HepG2 (cell line): Measurements from ENCODE around the gene CPNE4. TPM values are rescaled to one million over a fixed set of nuclear protein-coding genes. Genes with fewer than 3 reads are reported as not detected.

Source experiments
- ATAC-seq: fragments of 200-7000 bp; cut with Tn5 transposase; 3 replicates; pipeline ENCODE4 v1.9.1; 2020; ENCODE audit warnings: mild to moderate bottlenecking, moderate library complexity
- BruUV-seq: library from RNA; stranded (reverse); fragments of 400-500 nt; replicated peaks from 2 replicates; lab custom pipeline; 2021; lab: Mats Ljungman, UMichigan
- CTCF ChIA-PET: fragments of 300-600 bp; formaldehyde crosslinking; extraction: SDS; loops from one replicate; lab custom pipeline; 2021; ENCODE audit warnings: low total read pairs, inconsistent platforms, low intra/inter-chr PET ratio; lab: Yijun Ruan, JAX
- POLR2A ChIA-PET: fragments of 350-600 bp; sonication (Branson Sonifier 250); formaldehyde crosslinking; loops from one replicate; lab custom pipeline; 2020; ENCODE audit warnings: antibody characterized with exemption, inconsistent platforms; lab: Yijun Ruan, JAX
- DNase-seq: peaks from one replicate; pipeline ENCODE4 v3.0.0-alpha.2; 2015; ENCODE audit warnings: low spot score
- FAIRE-seq: peaks from 3 replicates; lab custom pipeline; 2011; peaks lifted over from hg19 to GRCh38; lab: Jason Lieb, UNC
- H2AFZ ChIP-seq: one replicate; pipeline ENCODE4 v1.6.1; 2011; ENCODE audit warnings: low read length, inconsistent platforms
- H3K27ac ChIP-seq: fragments of 300-600 bp; 3 replicates; pipeline ENCODE4 v1.8.0; 2011; ENCODE audit warnings: mixed run types, mild to moderate bottlenecking, mixed read lengths, low read length, inconsistent platforms; ENCODE audit not compliant: insufficient read depth; ENCODE audit errors: extremely low read length
- H3K27me3 ChIP-seq, 2 experiments: fragments of 200-600 bp in 1 of 2; 2 replicates in 1 of 2; 3 replicates in 1 of 2; pipeline versions ENCODE4 v1.6.0 to v1.8.0; 2011; ENCODE audit warnings: low read length in 2 of 2, mild to moderate bottlenecking in 2 of 2, moderate library complexity in 2 of 2, inconsistent platforms in 1 of 2; ENCODE audit not compliant: insufficient read depth in 2 of 2, control insufficient read depth in 1 of 2
- H3K36me3 ChIP-seq, 2 experiments: fragments of 200-600 bp in 1 of 2; replicated peaks in 1 of 2; 2 replicates in 1 of 2; 3 replicates in 1 of 2; pipeline versions ENCODE4 v1.5.1 to v1.8.0; 2011; ENCODE audit warnings: low read length in 2 of 2, inconsistent platforms in 1 of 2; ENCODE audit not compliant: insufficient read depth in 2 of 2, control insufficient read depth in 1 of 2
- H3K4me1 ChIP-seq: 2 replicates; pipeline ENCODE4 v1.5.1; 2012; ENCODE audit warnings: low read length, inconsistent platforms; ENCODE audit not compliant: insufficient read depth
- H3K4me2 ChIP-seq: 2 replicates; pipeline ENCODE4 v1.6.0; 2011; ENCODE audit warnings: low read depth, low read length, inconsistent platforms
- H3K4me3 ChIP-seq, 3 experiments: fragments of 200-600 bp in 1 of 3; sonication (generic), shearing (Covaris generic) in 1 of 3; replicated peaks in 1 of 3; 2 replicates each; pipeline ENCODE4 v1.5.1; 2011 to 2016; ENCODE audit warnings: low read length in 3 of 3, inconsistent platforms in 2 of 3, low read depth in 2 of 3, mild to moderate bottlenecking in 2 of 3, control low read depth in 1 of 3, mixed read lengths in 1 of 3; ENCODE audit not compliant: insufficient read depth in 1 of 3
- H3K79me2 ChIP-seq: one replicate; pipeline ENCODE4 v1.6.1; 2011; ENCODE audit warnings: low read length, inconsistent platforms; ENCODE audit not compliant: insufficient read depth
- H3K9ac ChIP-seq: 2 replicates; pipeline ENCODE4 v1.6.0; 2011; ENCODE audit warnings: mild to moderate bottlenecking, low read depth, low read length, inconsistent platforms; ENCODE audit not compliant: insufficient read depth
- H3K9me3 ChIP-seq: 2 replicates; pipeline ENCODE4 v1.5.1; 2012; ENCODE audit warnings: mild to moderate bottlenecking, low read length
- H4K20me1 ChIP-seq: 2 replicates; pipeline ENCODE4 v1.6.0; 2011; ENCODE audit warnings: inconsistent platforms, mild to moderate bottlenecking, low read length, moderate library complexity; ENCODE audit not compliant: insufficient read depth
- MYC ChIP-seq: sonication (generic); formaldehyde crosslinking; IDR thresholded peaks from 2 replicates; pipeline ENCODE4 v1.9.0; 2021; ENCODE audit warnings: missing genetic modification reagents, borderline replicate concordance
- SRSF9 ChIP-seq: fragments of 200-400 bp; formaldehyde crosslinking; IDR thresholded peaks from 2 replicates; pipeline ENCODE4 v1.6.1; 2018; ENCODE audit warnings: borderline replicate concordance, mild to moderate bottlenecking, low read depth, low read length; ENCODE audit not compliant: insufficient read depth, poor library complexity, severe bottlenecking
- SYNCRIP ChIP-seq: fragments of 200-400 bp; formaldehyde crosslinking; IDR thresholded peaks from 2 replicates; pipeline ENCODE4 v1.6.1; 2018; ENCODE audit warnings: mild to moderate bottlenecking, low read depth, low read length; ENCODE audit not compliant: insufficient read depth
- ZBTB8A ChIP-seq: sonication (generic); formaldehyde crosslinking; IDR thresholded peaks from 2 replicates; pipeline ENCODE4 v1.4.0; 2020; ENCODE audit warnings: mild to moderate bottlenecking, low read depth, missing genetic modification reagents, borderline replicate concordance
- ZFY ChIP-seq: sonication (generic); formaldehyde crosslinking; IDR thresholded peaks from 2 replicates; pipeline ENCODE4 v1.4.0; 2020; ENCODE audit warnings: missing genetic modification reagents
- ZNF121 ChIP-seq: sonication (generic); formaldehyde crosslinking; IDR thresholded peaks from 2 replicates; pipeline ENCODE4 v1.5.0; 2020; ENCODE audit warnings: mild to moderate bottlenecking, missing genetic modification reagents
- ZNF678 ChIP-seq: sonication (generic); formaldehyde crosslinking; IDR thresholded peaks from 2 replicates; pipeline ENCODE4 v1.4.0; 2020; ENCODE audit warnings: mild to moderate bottlenecking, missing genetic modification reagents
- ZSCAN30 ChIP-seq: sonication (generic); formaldehyde crosslinking; IDR thresholded peaks from 2 replicates; pipeline ENCODE4 v1.5.0; 2020; ENCODE audit warnings: mild to moderate bottlenecking, missing genetic modification reagents
- WGBS: methylation state at CpG from one replicate; pipeline ENCODE4 v1.1.6; 2017; ENCODE audit warnings: low lambda C conversion rate; 5-methylcytosine and 5-hydroxymethylcytosine counted together
- in situ Hi-C: cut with HindIII; loops from 2 replicates; pipeline ENCODE4 v1.10.0; 2017; ENCODE audit warnings: low pct_unique_long_range_greater_than_20kb; ENCODE audit not compliant: extremely low pct_ligation_motif_present
- intact Hi-C: fragments of 100-400 bp; cut with micrococcal nuclease; formaldehyde crosslinking; loops from one replicate; pipeline ENCODE4 v1.10.0; 2022; ENCODE audit not compliant: unreplicated experiment
- polyA plus RNA-seq, 8 experiments: library from polyadenylated mRNA; depleted of rRNA in 3 of 8; stranded (reverse) in 7 of 8; unstranded in 1 of 8; fragments of >200 nt; fragmentation: Illumina TruSeq in 4 of 8; extraction: Trizol in 4 of 8; gene quantifications; 2 replicates each; pipeline versions ENCODE4 v1.2.1 to v1.2.3, GENCODE V29; 2011 to 2016; ENCODE audit warnings: low read depth in 4 of 8, missing spikeins in 1 of 8, mixed read lengths in 1 of 8; ENCODE audit not compliant: insufficient read depth in 1 of 8
- total RNA-seq, 5 experiments: library from RNA; depleted of rRNA; stranded (reverse); fragments of >200 nt; fragmentation: Illumina TruSeq; extraction: Trizol; gene quantifications; 2 replicates each; pipeline ENCODE4 v1.2.3, GENCODE V29; 2016; ENCODE audit warnings: low read depth in 1 of 5
- TF ChIP-seq, protein P1 (sequence below): sonication (generic); formaldehyde crosslinking; conservative IDR thresholded peaks from 2 replicates; pipeline ENCODE4 v1.8.1; 2023; ENCODE audit warnings: missing genetic modification reagents
- TF ChIP-seq, protein P2 (sequence below): sonication (generic); formaldehyde crosslinking; IDR thresholded peaks from 2 replicates; pipeline ENCODE4 v1.4.0; 2020; ENCODE audit warnings: missing genetic modification reagents, borderline replicate concordance
- TF ChIP-seq, protein P3 (sequence below): sonication (generic); formaldehyde crosslinking; IDR thresholded peaks from 2 replicates; pipeline ENCODE4 v1.4.0; 2020; ENCODE audit warnings: mild to moderate bottlenecking, low read depth, missing genetic modification reagents

Gene CPNE4
- total and polyA plus RNA-seq, 2 of the 13 experiments (the other 11 are each of a cell fraction or from before 2014, with no cell fraction given), result not detected

DNA sequence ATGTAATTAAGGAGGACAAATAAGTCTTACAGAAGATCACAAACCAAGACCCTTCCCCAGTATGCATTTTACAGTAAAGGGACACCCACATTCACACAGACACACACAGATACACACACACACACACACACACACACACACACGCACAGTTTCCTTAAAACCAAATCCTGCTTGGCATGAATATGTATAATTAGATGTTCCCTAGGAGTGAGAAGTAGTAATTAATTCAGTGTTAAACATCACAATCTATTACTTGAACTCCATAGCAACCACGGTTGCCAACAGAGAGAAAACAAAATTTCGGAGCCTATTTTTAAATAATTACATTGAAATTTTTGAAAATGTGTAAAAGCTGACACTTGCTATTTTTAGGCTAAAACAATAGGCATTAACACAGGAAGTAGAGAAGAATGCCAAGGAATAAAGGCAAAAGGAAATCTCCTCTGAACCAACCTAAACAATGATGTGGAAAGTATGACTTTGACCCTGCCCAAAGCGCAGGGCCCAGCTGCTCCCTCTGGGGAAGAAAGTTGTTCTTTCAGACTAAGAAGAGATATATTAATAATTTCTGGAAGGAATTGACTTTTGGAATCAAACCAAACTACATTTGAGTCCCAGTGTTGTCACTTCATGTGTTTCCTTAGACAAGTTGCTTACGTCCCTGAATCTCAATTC lies 215.3 kb downstream of the CPNE4 start:
- Histone ChIP-seq H3K4me2 (no peak overlapping the region), H3K4me1 (no peaks in the 10 kb centered on the region), H3K79me2 (no peaks in the 10 kb centered on the region), H3K36me3 (no peaks in the 10 kb centered on the region), H3K4me3 (no peak overlapping the region), H2AFZ (no peak overlapping the region), H4K20me1 (no peaks in the 10 kb centered on the region), H3K27ac (no peak overlapping the region), H3K27me3 (no peaks in the 10 kb centered on the region; a peak in 1 of 5 replicates), H3K9ac (no peak overlapping the region), H3K9me3 (no peaks in the 10 kb centered on the region)
- FAIRE-seq, result no peak
- no peak for TF ChIP-seq ZBTB8A (CRISPR knock-in tag)
- TF ChIP-seq, protein P1, sequence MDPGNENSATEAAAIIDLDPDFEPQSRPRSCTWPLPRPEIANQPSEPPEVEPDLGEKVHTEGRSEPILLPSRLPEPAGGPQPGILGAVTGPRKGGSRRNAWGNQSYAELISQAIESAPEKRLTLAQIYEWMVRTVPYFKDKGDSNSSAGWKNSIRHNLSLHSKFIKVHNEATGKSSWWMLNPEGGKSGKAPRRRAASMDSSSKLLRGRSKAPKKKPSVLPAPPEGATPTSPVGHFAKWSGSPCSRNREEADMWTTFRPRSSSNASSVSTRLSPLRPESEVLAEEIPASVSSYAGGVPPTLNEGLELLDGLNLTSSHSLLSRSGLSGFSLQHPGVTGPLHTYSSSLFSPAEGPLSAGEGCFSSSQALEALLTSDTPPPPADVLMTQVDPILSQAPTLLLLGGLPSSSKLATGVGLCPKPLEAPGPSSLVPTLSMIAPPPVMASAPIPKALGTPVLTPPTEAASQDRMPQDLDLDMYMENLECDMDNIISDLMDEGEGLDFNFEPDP (CRISPR knock-in tag), result no peak
- TF ChIP-seq, protein P2, sequence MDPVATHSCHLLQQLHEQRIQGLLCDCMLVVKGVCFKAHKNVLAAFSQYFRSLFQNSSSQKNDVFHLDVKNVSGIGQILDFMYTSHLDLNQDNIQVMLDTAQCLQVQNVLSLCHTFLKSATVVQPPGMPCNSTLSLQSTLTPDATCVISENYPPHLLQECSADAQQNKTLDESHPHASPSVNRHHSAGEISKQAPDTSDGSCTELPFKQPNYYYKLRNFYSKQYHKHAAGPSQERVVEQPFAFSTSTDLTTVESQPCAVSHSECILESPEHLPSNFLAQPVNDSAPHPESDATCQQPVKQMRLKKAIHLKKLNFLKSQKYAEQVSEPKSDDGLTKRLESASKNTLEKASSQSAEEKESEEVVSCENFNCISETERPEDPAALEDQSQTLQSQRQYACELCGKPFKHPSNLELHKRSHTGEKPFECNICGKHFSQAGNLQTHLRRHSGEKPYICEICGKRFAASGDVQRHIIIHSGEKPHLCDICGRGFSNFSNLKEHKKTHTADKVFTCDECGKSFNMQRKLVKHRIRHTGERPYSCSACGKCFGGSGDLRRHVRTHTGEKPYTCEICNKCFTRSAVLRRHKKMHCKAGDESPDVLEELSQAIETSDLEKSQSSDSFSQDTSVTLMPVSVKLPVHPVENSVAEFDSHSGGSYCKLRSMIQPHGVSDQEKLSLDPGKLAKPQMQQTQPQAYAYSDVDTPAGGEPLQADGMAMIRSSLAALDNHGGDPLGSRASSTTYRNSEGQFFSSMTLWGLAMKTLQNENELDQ (CRISPR knock-in tag), result no peak
- TF ChIP-seq, protein P3, sequence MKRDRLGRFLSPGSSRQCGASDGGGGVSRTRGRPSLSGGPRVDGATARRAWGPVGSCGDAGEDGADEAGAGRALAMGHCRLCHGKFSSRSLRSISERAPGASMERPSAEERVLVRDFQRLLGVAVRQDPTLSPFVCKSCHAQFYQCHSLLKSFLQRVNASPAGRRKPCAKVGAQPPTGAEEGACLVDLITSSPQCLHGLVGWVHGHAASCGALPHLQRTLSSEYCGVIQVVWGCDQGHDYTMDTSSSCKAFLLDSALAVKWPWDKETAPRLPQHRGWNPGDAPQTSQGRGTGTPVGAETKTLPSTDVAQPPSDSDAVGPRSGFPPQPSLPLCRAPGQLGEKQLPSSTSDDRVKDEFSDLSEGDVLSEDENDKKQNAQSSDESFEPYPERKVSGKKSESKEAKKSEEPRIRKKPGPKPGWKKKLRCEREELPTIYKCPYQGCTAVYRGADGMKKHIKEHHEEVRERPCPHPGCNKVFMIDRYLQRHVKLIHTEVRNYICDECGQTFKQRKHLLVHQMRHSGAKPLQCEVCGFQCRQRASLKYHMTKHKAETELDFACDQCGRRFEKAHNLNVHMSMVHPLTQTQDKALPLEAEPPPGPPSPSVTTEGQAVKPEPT (CRISPR knock-in tag), result no peak
- TF ChIP-seq SYNCRIP, result no peak
- no peak for TF ChIP-seq ZNF678 (CRISPR knock-in tag)
- TF ChIP-seq MYC (CRISPR knock-in tag), result no peak
- TF ChIP-seq ZFY (CRISPR knock-in tag), result no peak
- TF ChIP-seq ZNF121 (CRISPR knock-in tag), result no peak
- TF ChIP-seq ZSCAN30, result no peak
- no peak for TF ChIP-seq SRSF9
- ChIA-PET CTCF (no interaction called here), POLR2A (no interaction called here)
- no peak for ATAC-seq
- no TSS peak for BruUV-seq
- in situ Hi-C loops (no loop called here), intact Hi-C loops (no loop called here)
- WGBS, result 7% methylated on average over 5 of the region's 5 CpGs
- no peak for DNase-seq
